GM18951 (cell line): ENCODE measurements around the gene CHPT1.

ENCODE experiments used
- POLR2A ChIP-seq: IDR thresholded peaks from 4 replicates; pipeline ENCODE4 v1.6.1; 2011; ENCODE audit warnings: mild to moderate bottlenecking; ENCODE audit not compliant: insufficient read length, insufficient read depth; ENCODE audit errors: extremely low read depth
- in situ Hi-C: fragments of 300-500 bp; cut with MboI; formaldehyde crosslinking; loops from one replicate; pipeline ENCODE4 v1.12.0; 2022; ENCODE audit warnings: low sequenced_read_pairs, mixed read lengths, inconsistent platforms; ENCODE audit not compliant: unreplicated experiment

CHPT1 gene

GRCh38 chr12:101745481-101745880 lies 48.0 kb downstream of the CHPT1 start:
- no peak for TF ChIP-seq POLR2A
- in situ Hi-C loops, result no loop called here

DNA sequence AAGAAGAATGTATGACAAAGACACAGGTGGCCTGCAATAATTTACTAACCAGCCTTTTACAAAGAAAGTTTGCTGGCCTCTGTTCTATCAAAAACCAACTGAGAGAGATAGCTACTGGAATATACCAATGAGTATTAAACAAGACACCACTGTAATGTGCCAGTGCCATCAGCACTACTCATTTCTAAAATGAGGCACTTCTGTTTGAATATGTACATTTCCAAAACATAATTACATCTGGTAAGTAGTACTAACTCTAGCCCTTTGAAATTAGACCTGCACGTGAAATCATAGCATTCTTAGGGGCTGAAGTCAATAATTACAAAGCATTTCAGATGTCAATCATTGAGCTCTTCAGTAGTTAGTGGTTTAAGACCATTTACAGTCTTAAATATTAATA lies 48.8 kb downstream of the CHPT1 start:
- TF ChIP-seq POLR2A, result no peak
- in situ Hi-C loops, result no loop called here

GRCh38 chr12:101746661-101747060 lies 49.2 kb downstream of the CHPT1 start:
- in situ Hi-C loops, result no loop called here

DNA sequence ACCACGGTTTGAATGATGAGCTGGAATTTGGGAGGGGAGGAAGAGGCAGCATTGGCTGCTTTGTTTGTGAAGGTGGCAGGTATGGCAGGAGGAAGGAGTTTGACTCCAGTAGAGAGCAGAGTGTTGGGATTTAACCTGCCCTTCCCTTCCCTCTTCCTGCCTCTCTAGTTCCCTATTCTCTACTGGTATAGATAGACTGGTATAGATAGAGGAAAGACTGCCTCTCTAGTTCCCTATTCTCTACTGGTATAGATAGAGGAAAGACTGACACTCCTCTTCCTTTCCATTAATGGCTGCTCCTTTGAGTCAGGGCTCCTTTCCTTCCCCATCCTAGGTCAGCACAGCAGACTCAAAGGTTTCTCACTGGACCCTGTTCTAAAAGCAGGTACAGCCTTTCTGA lies 50.3 kb downstream of the CHPT1 start:
- in situ Hi-C loops, result no loop called here
- TF ChIP-seq POLR2A, result no peak

More at GRCh38 chr12:101746661-101747060, 49.2 kb downstream of the CHPT1 start:
- no peak for TF ChIP-seq POLR2A

DNA sequence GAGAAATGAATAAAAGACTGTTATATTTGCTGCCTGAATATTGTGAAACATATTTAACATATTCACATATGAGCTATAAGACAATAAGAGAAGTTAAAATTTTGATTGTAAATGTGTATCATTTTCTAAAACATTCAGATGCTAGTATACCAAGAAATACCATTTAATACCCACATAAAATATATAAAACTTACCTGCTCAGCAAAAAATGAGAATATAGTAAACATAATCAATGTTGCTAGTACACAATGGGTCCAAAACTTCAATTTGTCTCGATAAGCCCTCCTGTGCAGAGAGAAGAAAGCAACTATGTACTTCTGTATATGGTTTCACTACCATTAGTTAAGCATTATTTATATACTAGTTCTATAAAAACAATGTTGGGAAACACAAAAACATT lies 51.5 kb downstream of the CHPT1 start:
- in situ Hi-C loops, result no loop called here
- TF ChIP-seq POLR2A, result no peak

GRCh38 chr12:101749657-101750056 lies 52.2 kb downstream of the CHPT1 start:
- in situ Hi-C loops, result no loop called here
- no peak for TF ChIP-seq POLR2A

GRCh38 chr12:101750152-101750551 lies 52.7 kb downstream of the CHPT1 start:
- in situ Hi-C loops, result no loop called here
- TF ChIP-seq POLR2A, result no peak

GRCh38 chr12:101759396-101760047 lies 62.1 kb downstream of the CHPT1 start:
- in situ Hi-C loops, result loop anchor here (10.0 kb wide), 1 partner anchor 345 kb away; no protein-coding TSS in a partner anchor

DNA sequence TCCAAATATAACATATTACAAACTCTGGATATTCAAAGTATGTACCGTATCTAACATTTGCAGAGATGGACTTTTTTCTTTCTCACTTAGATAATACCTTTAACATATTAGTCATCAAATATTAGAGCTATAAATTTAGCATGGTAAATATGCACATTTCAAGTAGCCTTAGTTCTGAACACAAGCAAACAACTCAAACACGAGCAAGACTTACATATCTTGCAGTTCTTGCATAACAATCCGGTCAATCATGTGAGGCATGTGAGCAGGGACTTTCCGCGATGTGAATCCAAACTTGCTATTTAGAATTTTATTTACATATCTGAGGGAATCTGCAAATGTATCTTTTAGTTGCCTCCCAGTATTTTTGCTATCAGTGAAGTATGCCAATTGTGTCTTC lies 63.9 kb downstream of the CHPT1 start:
- in situ Hi-C loops, result loop anchor here (10.0 kb wide), 1 partner anchor 347 kb away; no protein-coding TSS in a partner anchor
- TF ChIP-seq POLR2A, result no peak

More at GRCh38 chr12:101759396-101760047, 62.1 kb downstream of the CHPT1 start:
- no peak for TF ChIP-seq POLR2A

- TF ChIP-seq POLR2A, result no peak
- in situ Hi-C loops, result loop anchor here (10.0 kb wide), 1 partner anchor 347 kb away; no protein-coding TSS in a partner anchor
Observed at GRCh38 chr12:101761781-101762180, 64.3 kb downstream of the CHPT1 start.

DNA sequence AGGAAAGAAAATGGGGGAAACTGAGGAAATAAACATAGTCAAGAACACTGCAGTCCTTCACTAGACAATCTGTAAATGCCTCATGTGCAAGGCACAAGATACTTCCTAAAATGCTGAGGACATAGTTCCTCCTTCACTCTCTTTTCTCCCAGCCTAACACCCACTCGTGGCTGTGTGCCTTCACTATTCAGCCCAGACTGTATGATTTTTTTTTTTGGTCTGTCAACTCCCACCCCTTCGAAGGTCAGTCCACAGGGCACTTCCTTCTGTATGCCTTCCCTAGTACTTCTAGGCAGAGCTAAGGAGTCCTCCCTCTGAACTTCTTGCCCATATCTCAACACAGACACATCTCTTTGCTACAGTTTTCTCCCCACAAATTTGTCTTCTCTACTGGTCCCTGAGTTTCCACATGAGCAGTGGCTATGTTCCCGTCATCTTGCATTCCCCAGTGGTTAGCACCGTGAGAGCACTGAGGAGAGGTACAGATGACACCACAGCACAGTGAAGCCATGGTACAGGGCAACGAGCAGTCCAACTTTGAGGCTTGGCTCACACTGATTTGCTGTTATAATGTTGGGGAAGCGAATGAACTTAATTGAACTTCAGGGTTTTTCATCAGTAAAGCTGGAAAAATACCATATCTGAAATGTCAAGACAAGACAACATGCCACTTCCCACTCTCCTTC lies 65.9 kb downstream of the CHPT1 start:
- TF ChIP-seq POLR2A, result no peak
- in situ Hi-C loops, result loop anchor here (10.0 kb wide), 1 partner anchor 349 kb away; no protein-coding TSS in a partner anchor

DNA sequence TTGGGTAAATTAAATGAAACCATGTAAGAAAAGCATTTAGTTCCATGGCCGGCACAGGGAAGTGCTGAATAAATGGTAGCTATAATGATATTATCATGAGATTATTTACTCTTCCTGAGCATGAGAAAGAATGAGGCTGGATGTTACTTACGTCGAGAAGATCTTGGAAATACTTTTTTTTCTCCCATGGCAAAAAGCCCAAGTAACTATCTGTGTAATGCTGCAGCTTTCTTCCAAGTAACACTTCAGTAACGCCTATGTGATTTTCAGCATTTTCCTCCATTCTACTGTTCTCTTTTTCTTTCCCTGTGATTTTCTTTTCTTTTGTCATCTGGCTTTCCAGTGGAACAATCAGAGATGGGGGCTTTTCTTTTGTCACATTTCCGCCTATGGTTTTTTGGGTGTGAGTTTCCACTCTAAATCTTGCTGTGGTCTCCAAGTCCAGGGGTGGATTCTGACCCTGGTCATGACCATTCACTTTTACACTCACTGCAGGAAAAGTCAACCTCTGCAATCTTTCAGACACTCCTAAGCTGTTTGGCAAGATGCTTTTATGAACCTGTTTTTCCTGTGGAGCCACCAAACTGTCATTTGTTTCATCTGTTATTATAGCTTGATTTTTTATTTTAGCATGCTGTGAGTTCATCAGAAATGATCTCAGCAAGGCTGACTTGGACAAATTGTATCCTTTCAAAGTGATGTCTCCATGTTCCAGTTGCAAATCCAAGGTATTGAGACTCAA lies 66.8 kb downstream of the CHPT1 start:
- no peak for TF ChIP-seq POLR2A
- in situ Hi-C loops, result loop anchor here (10.0 kb wide), 1 partner anchor 349 kb away; no protein-coding TSS in a partner anchor

- in situ Hi-C loops, result loop anchor here (10.0 kb wide), 1 partner anchor 353 kb away; no protein-coding TSS in a partner anchor
- TF ChIP-seq POLR2A, result no peak
Observed at GRCh38 chr12:101767537-101767936, 70.1 kb downstream of the CHPT1 start.
